Activated naive CD8-positive, alpha-beta T cell (primary cell): Measurements from ENCODE around the gene DPPA2.
"Not testable (repeated sequence)": the region's sequence is repeated elsewhere in the genome, so short reads cannot be mapped to it uniquely, and the experiment has no call there.

ENCODE experiments used
- H3K27ac Mint-ChIP-seq: one replicate; pipeline ENCODE4 v1.8.0; 2021; ENCODE audit warnings: mixed read lengths
- H3K27me3 Mint-ChIP-seq: one replicate; pipeline ENCODE4 v1.8.0; 2021; ENCODE audit warnings: mixed read lengths
- H3K36me3 Mint-ChIP-seq: one replicate; pipeline ENCODE4 v1.8.0; 2021; ENCODE audit warnings: mixed read lengths
- H3K4me1 Mint-ChIP-seq: one replicate; pipeline ENCODE4 v1.8.0; 2021; ENCODE audit warnings: low read depth, mixed read lengths
- H3K4me3 Mint-ChIP-seq: one replicate; pipeline ENCODE4 v1.8.0; 2021; ENCODE audit warnings: mild to moderate bottlenecking, mixed read lengths
- H3K9me3 Mint-ChIP-seq: one replicate; pipeline ENCODE4 v1.8.0; 2021; ENCODE audit warnings: low read depth, mixed read lengths

The DPPA2 gene, protein sequence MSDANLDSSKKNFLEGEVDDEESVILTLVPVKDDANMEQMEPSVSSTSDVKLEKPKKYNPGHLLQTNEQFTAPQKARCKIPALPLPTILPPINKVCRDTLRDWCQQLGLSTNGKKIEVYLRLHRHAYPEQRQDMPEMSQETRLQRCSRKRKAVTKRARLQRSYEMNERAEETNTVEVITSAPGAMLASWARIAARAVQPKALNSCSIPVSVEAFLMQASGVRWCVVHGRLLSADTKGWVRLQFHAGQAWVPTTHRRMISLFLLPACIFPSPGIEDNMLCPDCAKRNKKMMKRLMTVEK

DNA sequence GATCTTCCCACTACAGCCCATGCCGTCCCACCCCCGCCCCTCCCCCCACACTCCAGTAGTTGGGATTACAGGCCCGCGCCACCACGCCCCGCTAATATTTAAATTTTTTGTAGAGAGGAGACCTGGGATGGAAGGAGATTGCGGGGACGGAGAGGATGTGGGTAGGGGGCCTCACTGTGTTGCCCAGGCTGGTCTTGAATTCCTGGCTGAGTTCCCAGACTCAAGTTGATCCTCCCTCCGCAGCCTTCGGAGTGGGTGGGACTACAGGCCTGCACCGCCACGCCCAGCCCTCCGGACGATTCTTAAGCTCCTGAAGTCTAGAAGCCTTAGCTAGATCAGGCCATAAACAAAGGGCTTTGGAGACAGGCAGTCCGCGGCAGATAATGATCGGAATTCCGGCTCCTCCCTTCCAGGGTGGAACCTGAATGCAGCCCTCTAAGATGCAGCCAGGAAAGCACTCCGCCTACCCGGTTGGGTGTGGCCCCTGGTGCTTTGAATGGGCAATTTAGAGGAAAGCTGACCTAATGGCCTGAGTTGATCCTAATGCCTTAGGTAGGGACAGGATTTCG, at the start of gene DPPA2:
Gene DPPA2 (minus strand): TSS at position 356 of the 569 bp plus-strand sequence. CDS start 1,975 bp downstream, outside the sequence.
- Mint-ChIP-seq H3K4me1 (no peaks in the 10 kb centered on the region), H3K9me3 (no peaks in the 10 kb centered on the region), H3K27ac (no peak within 1 kb of the TSS), H3K36me3 (no peaks in the 10 kb centered on the region), H3K4me3 (no peak within 1 kb of the TSS), H3K27me3 (peaks cover 1% of the 10 kb centered on the region)

GRCh38 chr3:109364088-109364487, 47.8 kb upstream of the DPPA2 start:
- no peaks in the 10 kb centered on the region for H3K36me3 Mint-ChIP-seq
- H3K4me1 Mint-ChIP-seq = no peaks in the 10 kb centered on the region
- H3K27ac Mint-ChIP-seq = no peak overlapping the region
- H3K4me3 Mint-ChIP-seq = no peak overlapping the region
- no peaks in the 10 kb centered on the region for H3K27me3 Mint-ChIP-seq
- no peaks in the 10 kb centered on the region for H3K9me3 Mint-ChIP-seq

- no peaks in the 10 kb centered on the region for H3K4me1 Mint-ChIP-seq
- H3K27ac Mint-ChIP-seq = no peak overlapping the region
- H3K27me3 Mint-ChIP-seq = no peaks in the 10 kb centered on the region
- H3K4me3 Mint-ChIP-seq = no peak overlapping the region
- no peaks in the 10 kb centered on the region for H3K9me3 Mint-ChIP-seq
- H3K36me3 Mint-ChIP-seq = no peaks in the 10 kb centered on the region
Observed at GRCh38 chr3:109363634-109364033, 47.3 kb upstream of the DPPA2 start.

DNA sequence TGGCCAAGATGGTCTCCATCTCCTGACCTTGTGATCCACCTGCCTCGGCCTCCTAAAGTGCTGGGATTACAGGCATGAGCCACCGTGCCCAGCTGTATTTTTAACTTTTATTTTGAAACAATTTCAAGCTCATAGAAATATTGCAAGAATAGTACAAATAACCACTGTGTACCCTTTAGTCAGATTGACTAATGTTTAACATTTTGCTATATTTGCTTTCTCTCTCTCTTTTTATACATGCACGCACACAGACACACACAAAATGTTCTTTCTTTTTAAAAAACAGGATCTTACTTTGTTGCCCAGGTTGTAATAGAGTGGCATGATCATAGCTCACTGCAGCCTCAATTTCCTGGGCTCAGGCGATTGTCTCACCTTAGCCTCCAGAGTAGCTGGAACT, 46.5 kb upstream of the DPPA2 start:
- H3K4me1 Mint-ChIP-seq = no peaks in the 10 kb centered on the region
- no peak overlapping the region for H3K27ac Mint-ChIP-seq
- no peaks in the 10 kb centered on the region for H3K36me3 Mint-ChIP-seq
- H3K4me3 Mint-ChIP-seq = no peak overlapping the region
- no peaks in the 10 kb centered on the region for H3K9me3 Mint-ChIP-seq
- no peaks in the 10 kb centered on the region for H3K27me3 Mint-ChIP-seq

- not testable (repeated sequence) for H3K27ac Mint-ChIP-seq, H3K36me3 Mint-ChIP-seq, H3K4me1 Mint-ChIP-seq, H3K27me3 Mint-ChIP-seq, H3K4me3 Mint-ChIP-seq, H3K9me3 Mint-ChIP-seq
Observed at GRCh38 chr3:109358809-109359208, 42.5 kb upstream of the DPPA2 start.

DNA sequence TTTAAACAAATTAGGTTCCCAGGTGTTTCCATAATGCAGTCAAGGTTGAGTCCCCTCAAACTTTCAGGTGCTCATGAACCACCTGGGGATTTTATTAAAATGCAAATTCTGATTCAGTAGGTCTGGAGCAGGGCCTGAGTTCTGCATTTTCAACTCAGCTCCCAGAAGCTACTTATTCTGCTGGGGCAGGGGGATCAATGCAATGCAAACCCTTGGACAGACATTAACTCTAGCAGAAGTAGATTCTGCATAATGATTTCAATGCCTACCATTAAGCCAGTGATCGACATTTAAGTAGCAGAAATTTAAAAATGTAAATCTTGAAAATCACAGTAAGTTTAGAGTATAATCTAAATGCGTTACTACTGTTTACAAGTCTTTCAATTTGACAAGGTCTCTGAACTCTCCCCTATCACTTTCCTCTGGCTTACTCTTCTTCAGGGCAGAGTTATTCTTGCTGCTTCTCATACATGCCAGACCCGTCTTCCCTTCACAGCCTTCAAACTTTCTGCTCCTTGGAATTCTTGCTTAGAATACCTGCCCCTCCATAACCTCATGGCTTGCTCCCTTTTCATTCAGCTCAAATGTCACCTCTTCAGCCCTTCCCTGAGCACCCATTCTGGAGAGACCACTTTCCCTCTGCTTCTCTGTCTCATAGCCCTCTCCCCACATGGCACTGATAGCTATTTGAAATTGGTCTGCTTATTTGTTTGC, 40.3 kb upstream of the DPPA2 start:
- no peaks in the 10 kb centered on the region for H3K4me1 Mint-ChIP-seq

DNA sequence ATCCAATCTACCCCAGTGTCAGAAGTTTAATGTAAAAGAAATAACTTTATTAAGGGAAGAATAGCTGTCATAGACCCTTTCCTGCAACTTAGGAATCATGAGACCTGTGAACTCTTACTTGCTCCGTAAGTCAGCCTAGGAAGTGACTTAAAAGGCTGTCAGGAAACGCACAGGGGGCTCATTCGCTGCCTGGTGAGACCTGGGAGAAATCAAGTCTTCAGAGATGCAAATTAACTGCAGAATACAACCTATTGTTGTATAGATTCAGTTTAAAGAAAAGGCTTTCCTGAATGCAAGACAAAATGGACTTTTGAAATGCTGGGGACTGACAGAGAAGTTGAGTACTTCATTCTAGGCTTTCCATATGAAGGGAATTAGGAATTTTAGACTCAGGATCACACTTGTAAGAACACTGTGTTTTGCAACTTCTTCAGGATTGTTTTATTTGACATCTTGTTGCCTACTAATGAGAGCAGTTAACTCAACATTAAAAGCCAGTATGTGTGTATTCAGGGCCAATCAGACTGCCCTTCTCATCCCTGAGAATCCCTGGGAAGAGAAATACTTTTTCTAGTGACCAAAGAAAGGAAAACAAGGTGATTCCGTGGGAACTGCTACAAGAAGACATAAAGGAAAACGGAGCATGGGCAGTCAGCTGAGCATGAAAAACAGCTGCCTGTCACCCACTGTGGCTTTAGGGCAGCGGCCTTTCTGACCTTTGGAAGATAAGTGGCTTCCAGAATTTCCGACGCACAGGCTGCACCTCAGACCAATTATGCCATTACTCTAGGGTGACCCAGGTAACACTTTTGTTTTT, 39.5 kb upstream of the DPPA2 start:
- no peaks in the 10 kb centered on the region for H3K4me1 Mint-ChIP-seq
- no peaks in the 10 kb centered on the region for H3K36me3 Mint-ChIP-seq
- H3K27ac Mint-ChIP-seq = no peak overlapping the region
- no peaks in the 10 kb centered on the region for H3K9me3 Mint-ChIP-seq
- H3K27me3 Mint-ChIP-seq = peaks cover 4% of the 10 kb centered on the region
- H3K4me3 Mint-ChIP-seq = no peak overlapping the region

More for the DNA sequence above, 40.3 kb upstream of the DPPA2 start:
- Mint-ChIP-seq H3K27me3 (peaks cover 4% of the 10 kb centered on the region), H3K27ac (no peak overlapping the region), H3K4me3 (no peak overlapping the region), H3K9me3 (no peaks in the 10 kb centered on the region), H3K36me3 (no peaks in the 10 kb centered on the region)

DNA sequence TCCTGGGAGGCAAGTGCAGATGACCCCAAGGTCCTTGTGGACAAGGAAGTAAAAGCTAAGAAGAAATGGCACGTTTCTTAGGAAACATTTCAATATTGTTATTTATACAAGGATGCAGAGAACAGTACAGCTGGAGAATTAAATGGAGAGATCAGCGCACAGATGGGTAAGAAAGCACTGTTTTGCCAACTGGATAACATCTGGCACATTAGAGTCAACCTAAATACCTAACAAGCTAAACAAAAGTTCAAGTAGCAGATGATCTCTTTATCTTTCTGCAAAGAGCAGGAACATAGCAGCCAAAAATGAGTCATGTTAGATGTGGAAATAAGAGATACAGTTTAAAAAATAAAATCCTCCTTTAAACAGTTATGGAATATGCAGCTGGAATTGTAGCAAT, 36.7 kb upstream of the DPPA2 start:
- H3K9me3 Mint-ChIP-seq = no peaks in the 10 kb centered on the region
- no peaks in the 10 kb centered on the region for H3K36me3 Mint-ChIP-seq
- no peak overlapping the region for H3K27ac Mint-ChIP-seq
- no peak overlapping the region for H3K4me3 Mint-ChIP-seq
- peaks cover 4% of the 10 kb centered on the region for H3K27me3 Mint-ChIP-seq
- no peaks in the 10 kb centered on the region for H3K4me1 Mint-ChIP-seq

DNA sequence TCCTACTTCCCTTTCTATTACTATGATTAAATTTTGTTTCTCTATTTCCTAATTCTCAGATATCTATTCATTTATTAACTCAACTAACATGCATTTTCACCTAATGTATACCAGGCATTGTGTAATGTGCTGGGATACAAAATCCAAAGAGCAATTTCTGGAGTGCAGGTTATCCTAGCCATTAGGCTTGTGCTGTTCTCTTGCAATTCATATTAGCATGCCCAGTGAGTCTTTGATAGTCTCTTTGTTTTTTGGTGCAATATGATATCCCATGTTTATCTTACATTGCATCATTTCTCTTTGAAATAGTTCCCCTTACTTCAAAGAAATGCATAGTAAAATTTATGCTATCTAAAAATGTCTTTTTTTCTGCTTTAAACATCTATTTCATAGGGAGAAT, 34.9 kb upstream of the DPPA2 start:
- no peaks in the 10 kb centered on the region for H3K36me3 Mint-ChIP-seq

DNA sequence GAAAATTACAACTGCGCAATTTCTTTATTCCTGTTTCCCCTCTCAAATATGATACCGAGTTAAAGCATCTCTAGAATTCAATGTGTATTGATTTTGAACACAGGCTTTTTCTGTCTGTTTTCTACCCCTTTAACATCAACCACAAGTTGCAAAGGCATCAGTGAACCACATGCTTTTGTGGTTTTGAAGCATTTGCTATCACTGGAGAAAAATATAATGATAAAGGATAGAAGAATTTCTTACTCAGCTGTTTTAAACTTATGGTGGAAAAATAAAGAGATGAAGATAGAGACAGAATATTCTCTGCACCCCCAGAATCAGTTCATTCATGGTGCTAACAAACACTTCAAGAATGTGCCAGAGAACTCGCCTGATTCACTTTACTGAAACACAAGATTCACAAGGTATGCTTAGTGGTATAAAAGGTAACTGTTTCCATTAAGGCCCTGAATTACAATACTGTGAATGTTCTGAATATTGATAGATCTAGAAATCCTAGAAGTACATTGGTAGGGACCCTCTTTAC, 30.5 kb upstream of the DPPA2 start:
- no peak overlapping the region for H3K27ac Mint-ChIP-seq
- H3K27me3 Mint-ChIP-seq = peaks cover 1% of the 10 kb centered on the region
- H3K4me3 Mint-ChIP-seq = no peak overlapping the region

More for the DNA sequence above, 34.9 kb upstream of the DPPA2 start:
- peaks cover 4% of the 10 kb centered on the region for H3K27me3 Mint-ChIP-seq
- H3K9me3 Mint-ChIP-seq = no peaks in the 10 kb centered on the region
- H3K4me1 Mint-ChIP-seq = no peaks in the 10 kb centered on the region
- H3K4me3 Mint-ChIP-seq = no peak overlapping the region
- no peak overlapping the region for H3K27ac Mint-ChIP-seq

DNA sequence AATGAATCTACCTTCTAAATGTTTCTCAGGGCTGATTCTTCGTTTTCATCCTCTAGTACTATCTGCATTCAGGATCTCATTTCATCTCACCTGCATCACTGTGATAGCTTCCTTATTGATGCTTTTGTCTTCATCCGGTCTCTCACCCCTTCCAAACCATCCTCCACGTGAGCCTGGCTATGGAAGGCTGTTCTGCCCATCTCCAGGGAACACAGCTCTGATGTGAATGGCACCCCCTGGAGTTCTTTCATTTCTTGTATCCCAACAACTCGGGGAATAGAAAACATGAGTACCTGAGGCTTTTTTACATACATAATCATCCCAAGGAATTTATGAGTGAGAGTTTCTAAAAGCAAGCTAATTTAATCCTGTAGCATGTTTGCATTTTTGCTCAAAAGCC, 29.8 kb upstream of the DPPA2 start:
- Mint-ChIP-seq H3K9me3 (no peaks in the 10 kb centered on the region), H3K27me3 (peaks cover 1% of the 10 kb centered on the region), H3K4me1 (no peaks in the 10 kb centered on the region), H3K27ac (no peak overlapping the region), H3K4me3 (no peak overlapping the region), H3K36me3 (no peaks in the 10 kb centered on the region)

More for the DNA sequence above, 30.5 kb upstream of the DPPA2 start:
- Mint-ChIP-seq H3K9me3 (no peaks in the 10 kb centered on the region), H3K36me3 (no peaks in the 10 kb centered on the region), H3K4me1 (no peaks in the 10 kb centered on the region)

GRCh38 chr3:109339714-109340648, 23.7 kb upstream of the DPPA2 start:
- Mint-ChIP-seq H3K27ac (no peak overlapping the region), H3K9me3 (no peaks in the 10 kb centered on the region), H3K27me3 (peaks cover 13% of the 10 kb centered on the region), H3K4me1 (peaks cover 8% of the 10 kb centered on the region), H3K4me3 (no peak overlapping the region), H3K36me3 (no peaks in the 10 kb centered on the region)

- no peaks in the 10 kb centered on the region for H3K9me3 Mint-ChIP-seq
- H3K27me3 Mint-ChIP-seq = peaks cover 17% of the 10 kb centered on the region
- H3K4me3 Mint-ChIP-seq = no peak overlapping the region
- H3K36me3 Mint-ChIP-seq = no peaks in the 10 kb centered on the region
- peaks cover 8% of the 10 kb centered on the region for H3K4me1 Mint-ChIP-seq
- H3K27ac Mint-ChIP-seq = no peak overlapping the region
Observed at GRCh38 chr3:109339197-109339596, 22.9 kb upstream of the DPPA2 start.

- Mint-ChIP-seq H3K4me1 (peaks cover 8% of the 10 kb centered on the region), H3K27me3 (peaks cover 17% of the 10 kb centered on the region), H3K9me3 (no peaks in the 10 kb centered on the region), H3K27ac (no peak overlapping the region), H3K36me3 (no peaks in the 10 kb centered on the region), H3K4me3 (no peak overlapping the region)
Observed at GRCh38 chr3:109338322-109338721, 22.0 kb upstream of the DPPA2 start.
